Measurements from ENCODE around the gene CMPK2.

- no peak for TF ChIP-seq POLR2AphosphoS5 (IDR thresholded peaks at IDR 0.05; ENCODE audit: low read depth, low read length)
- TF ChIP-seq FOXP2 (optimal IDR thresholded peaks at IDR 0.05; ENCODE audit: borderline replicate concordance, extremely low read depth, extremely low read length, insufficient read depth), result no peak
- TF ChIP-seq TAF1 (IDR thresholded peaks at IDR 0.05; ENCODE audit: borderline replicate concordance, insufficient read depth, low read length), result no peak
These were observed 45.5 kb downstream of the CMPK2 start for GRCh38 chr2:6820236-6820635.

Measured in PFSK-1 (cell line).